Measurements from ENCODE around the gene CKLF. TPM values are rescaled to one million over a fixed set of nuclear protein-coding genes. Genes with fewer than 3 reads are reported as not detected.

The CKLF gene
- total RNA-seq, 1 donor from 2014 or later = 17.9 TPM

GRCh38 chr16:66522816-66523590 lies 29.4 kb upstream of the CKLF start:
- Mint-ChIP-seq H3K4me3 (ENCODE audit: unreplicated experiment) (no peak overlapping the region), H3K27me3 (ENCODE audit: unreplicated experiment) (no peaks in the 10 kb centered on the region), H3K36me3 (ENCODE audit: unreplicated experiment) (no peaks in the 10 kb centered on the region), H3K4me1 (ENCODE audit: low read depth, unreplicated experiment) (no peaks in the 10 kb centered on the region), H3K27ac (ENCODE audit: unreplicated experiment) (no peak overlapping the region), H3K9me3 (ENCODE audit: unreplicated experiment) (peaks cover 2% of the 10 kb centered on the region)
- DNase-seq = no peak
- TF ChIP-seq CTCF (IDR thresholded peaks at IDR 0.05; ENCODE audit: partially characterized antibody, unreplicated experiment) = no peak

DNA sequence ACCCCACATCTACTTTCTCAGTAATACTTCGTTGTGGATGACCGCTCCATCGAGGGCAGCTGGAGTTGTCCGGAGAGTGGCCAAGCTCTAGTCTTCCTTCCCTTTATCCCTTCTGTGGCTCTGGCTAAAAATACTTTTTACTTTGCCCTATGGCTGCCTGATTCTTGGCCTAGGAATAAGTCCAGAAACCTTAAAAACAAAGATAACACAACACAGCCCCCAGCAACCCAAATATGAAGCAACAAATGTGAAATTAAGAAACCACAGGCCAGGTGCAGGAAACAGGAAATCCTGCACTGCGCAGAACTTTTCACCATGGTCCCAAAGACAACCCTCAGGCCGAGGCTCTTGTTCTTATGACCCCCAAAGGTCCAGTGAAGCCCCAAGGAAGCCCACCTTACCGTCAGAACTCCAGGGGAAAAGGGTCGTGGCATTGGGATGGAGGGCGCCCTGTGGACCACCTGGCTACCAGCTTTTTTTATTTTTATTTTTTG lies 28.5 kb upstream of the CKLF start:
- TF ChIP-seq CTCF (IDR thresholded peaks at IDR 0.05; ENCODE audit: partially characterized antibody, unreplicated experiment) = no peak
- H3K9me3 Mint-ChIP-seq (ENCODE audit: unreplicated experiment) = peaks cover 2% of the 10 kb centered on the region
- no peaks in the 10 kb centered on the region for H3K4me1 Mint-ChIP-seq (ENCODE audit: low read depth, unreplicated experiment)

GRCh38 chr16:66524601-66525164 lies 27.7 kb upstream of the CKLF start:
- Mint-ChIP-seq H3K27ac (ENCODE audit: unreplicated experiment) (no peak overlapping the region), H3K9me3 (ENCODE audit: unreplicated experiment) (peaks cover 2% of the 10 kb centered on the region), H3K36me3 (ENCODE audit: unreplicated experiment) (peaks cover 5% of the 10 kb centered on the region), H3K27me3 (ENCODE audit: unreplicated experiment) (no peaks in the 10 kb centered on the region), H3K4me1 (ENCODE audit: low read depth, unreplicated experiment) (no peaks in the 10 kb centered on the region), H3K4me3 (ENCODE audit: unreplicated experiment) (no peak overlapping the region)
- no peak for TF ChIP-seq CTCF (IDR thresholded peaks at IDR 0.05; ENCODE audit: partially characterized antibody, unreplicated experiment)
- no peak for DNase-seq

More for the DNA sequence above, 28.5 kb upstream of the CKLF start:
- Mint-ChIP-seq H3K4me3 (ENCODE audit: unreplicated experiment) (no peak overlapping the region), H3K36me3 (ENCODE audit: unreplicated experiment) (peaks cover 2% of the 10 kb centered on the region), H3K27ac (ENCODE audit: unreplicated experiment) (no peak overlapping the region), H3K27me3 (ENCODE audit: unreplicated experiment) (no peaks in the 10 kb centered on the region)
- DNase-seq = no peak

- Mint-ChIP-seq H3K4me3 (ENCODE audit: unreplicated experiment) (no peak overlapping the region), H3K27me3 (ENCODE audit: unreplicated experiment) (no peaks in the 10 kb centered on the region), H3K36me3 (ENCODE audit: unreplicated experiment) (peaks cover 5% of the 10 kb centered on the region), H3K4me1 (ENCODE audit: low read depth, unreplicated experiment) (no peaks in the 10 kb centered on the region), H3K27ac (ENCODE audit: unreplicated experiment) (no peak overlapping the region), H3K9me3 (ENCODE audit: unreplicated experiment) (peaks cover 2% of the 10 kb centered on the region)
- DNase-seq = no peak
- TF ChIP-seq CTCF (IDR thresholded peaks at IDR 0.05; ENCODE audit: partially characterized antibody, unreplicated experiment) = no peak
Observed at GRCh38 chr16:66525396-66526180, 26.8 kb upstream of the CKLF start.
